ENCODE measurements around the gene PAPPA.
A peak's percentile ranks its signal among the peaks of the same experiment; 100 is the strongest.

PAPPA gene

GRCh38 chr9:116437411-116438370 lies 284.1 kb downstream of the PAPPA start:
- DNase-seq = no peak

DNA sequence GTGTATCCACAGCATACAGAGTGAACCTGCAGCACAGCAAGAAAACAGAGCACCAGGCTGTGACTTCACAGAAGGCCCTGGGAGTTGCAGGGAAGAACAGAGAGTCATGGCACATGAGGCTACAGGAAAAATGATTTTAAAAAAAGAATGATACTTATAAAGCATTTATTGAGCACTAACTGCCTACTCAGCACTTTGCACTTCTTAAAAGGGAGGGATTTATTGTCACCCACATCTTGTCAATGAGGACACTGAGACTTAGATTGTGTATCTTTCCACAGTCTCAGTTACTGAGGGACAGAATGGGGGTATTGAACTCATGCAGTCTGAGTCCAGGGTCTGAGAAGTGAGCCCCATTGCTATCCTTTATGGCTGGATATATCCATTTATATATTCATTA lies 288.9 kb downstream of the PAPPA start:
- DNase-seq = no peak

- peak; percentile 35 for DNase-seq
Observed at GRCh38 chr9:116447934-116448333, 294.3 kb downstream of the PAPPA start.

DNA sequence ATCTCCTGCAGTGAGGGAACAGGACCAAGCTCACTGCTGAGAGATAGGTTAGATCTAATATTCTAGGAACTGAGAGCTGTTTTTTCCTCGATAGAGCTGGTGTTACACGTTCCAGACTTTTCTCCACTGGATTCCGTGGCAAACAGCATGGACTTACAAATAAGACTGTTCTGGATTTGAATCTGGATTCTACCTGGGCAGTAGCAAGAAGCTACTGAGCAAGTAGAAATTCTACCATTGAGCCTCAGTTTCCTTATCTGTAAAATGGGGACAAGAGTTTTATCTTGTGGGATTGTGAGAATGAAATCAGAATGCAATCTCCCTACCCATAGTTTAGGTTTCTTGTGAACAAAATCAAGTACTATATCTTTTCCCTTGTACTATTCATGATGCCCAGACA lies 294.8 kb downstream of the PAPPA start:
- no peak for DNase-seq

DNA sequence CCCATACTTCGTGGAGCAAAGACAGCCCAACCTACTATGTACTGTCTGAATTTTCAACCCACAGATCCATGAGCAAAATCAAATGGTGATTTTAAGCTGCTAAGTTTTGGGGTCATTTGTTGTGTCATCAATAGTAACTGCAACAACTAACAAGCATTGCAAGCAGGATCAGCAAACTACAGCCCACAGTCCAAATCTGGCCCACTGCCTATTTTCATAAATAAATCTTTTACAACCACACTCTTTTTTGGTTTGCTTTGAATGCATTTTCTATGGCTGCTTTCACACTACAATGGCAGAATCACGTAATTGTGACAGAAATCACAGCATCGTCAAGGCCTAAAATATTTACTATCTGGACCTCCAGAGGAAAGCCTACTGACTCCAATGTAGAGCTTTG lies 296.4 kb downstream of the PAPPA start:
- no peak for DNase-seq

DNA sequence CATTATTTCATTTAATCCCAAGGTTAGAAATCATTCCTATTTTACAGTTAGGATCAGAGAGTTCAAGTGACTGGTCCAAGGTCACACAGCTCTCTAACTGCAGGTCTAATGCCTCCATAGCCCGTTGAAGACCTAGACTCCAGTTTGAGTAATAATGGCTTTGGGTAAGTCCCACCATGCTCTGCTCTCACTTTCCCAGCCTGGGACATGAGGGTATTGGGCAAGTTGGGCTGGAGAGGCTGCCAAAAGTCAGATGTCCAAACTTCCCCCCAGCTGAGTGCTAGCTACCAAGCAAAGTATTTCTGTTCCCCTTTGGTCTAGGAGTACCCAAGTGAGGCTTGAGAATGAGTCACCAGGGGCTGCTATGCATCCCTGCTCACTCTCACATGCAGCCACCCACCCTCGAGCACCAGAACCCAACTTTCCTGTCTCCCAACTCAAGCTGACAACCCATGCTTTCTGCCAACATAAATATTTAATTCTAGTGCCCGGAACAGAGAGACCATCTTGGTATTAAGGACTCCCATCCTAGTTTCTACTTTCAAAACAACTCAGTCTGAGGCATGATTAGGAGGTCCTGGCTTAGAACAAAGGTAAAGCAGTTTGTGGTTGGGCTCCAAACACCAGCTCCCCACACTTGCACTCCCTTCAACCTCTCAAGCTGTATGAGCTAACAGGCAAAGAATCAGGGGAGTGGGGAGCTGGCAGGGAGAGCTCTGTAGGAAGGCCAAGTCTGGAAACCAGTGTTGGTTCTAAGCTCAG lies 297.0 kb downstream of the PAPPA start:
- no peak for DNase-seq

- DNase-seq = no peak
Observed at GRCh38 chr9:116451500-116452115, 298.0 kb downstream of the PAPPA start.
